RWPE1 (cell line): ENCODE results near the gene TBC1D21.

Source experiments
- CTCF ChIA-PET: fragments of 350-600 bp; sonication (Branson Sonifier 250); formaldehyde crosslinking; extraction: SDS; loops from one replicate; lab custom pipeline; 2021; lab: Yijun Ruan, JAX
- POLR2A ChIA-PET: fragments of 400-600 bp; formaldehyde crosslinking; extraction: SDS; loops from one replicate; lab custom pipeline; 2020; ENCODE audit warnings: antibody characterized with exemption; ENCODE audit not compliant: low non-redundant PET; lab: Yijun Ruan, JAX
- DNase-seq: peaks from one replicate; pipeline ENCODE4 v3.0.0; 2012; ENCODE audit warnings: low spot score
- H3K27ac ChIP-seq: fragments of 450-650 bp; 2 replicates; pipeline ENCODE4 v1.5.1; 2017
- TF ChIP-seq, protein P1 (sequence below): fragments of 450-650 bp; conservative IDR thresholded peaks from 2 replicates; pipeline ENCODE4 v1.5.1; 2017; ENCODE audit warnings: low read depth, mild to moderate bottlenecking

The TBC1D21 gene

DNA sequence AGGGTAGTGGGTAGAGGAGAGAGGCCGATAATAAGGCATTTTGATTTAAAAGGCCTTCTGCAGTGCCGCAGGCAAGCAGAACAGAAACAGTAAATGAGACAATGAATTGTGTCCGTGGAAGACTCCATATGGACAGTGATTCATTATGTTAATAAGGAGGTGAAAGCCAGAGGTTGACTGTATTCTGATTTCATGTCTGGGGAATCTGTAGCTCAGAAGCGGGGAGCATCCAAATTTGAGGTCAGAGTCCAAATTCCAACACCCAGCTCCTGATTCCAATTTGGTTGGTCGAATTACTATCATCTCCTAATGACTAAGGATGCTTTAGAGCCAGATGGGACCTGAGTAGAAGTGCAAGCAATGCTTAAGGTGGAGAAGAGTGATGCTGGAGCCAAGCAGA lies 1.0 kb upstream of the TBC1D21 start:
- H3K27ac ChIP-seq: no peak overlapping the region
- TF ChIP-seq, protein P1, sequence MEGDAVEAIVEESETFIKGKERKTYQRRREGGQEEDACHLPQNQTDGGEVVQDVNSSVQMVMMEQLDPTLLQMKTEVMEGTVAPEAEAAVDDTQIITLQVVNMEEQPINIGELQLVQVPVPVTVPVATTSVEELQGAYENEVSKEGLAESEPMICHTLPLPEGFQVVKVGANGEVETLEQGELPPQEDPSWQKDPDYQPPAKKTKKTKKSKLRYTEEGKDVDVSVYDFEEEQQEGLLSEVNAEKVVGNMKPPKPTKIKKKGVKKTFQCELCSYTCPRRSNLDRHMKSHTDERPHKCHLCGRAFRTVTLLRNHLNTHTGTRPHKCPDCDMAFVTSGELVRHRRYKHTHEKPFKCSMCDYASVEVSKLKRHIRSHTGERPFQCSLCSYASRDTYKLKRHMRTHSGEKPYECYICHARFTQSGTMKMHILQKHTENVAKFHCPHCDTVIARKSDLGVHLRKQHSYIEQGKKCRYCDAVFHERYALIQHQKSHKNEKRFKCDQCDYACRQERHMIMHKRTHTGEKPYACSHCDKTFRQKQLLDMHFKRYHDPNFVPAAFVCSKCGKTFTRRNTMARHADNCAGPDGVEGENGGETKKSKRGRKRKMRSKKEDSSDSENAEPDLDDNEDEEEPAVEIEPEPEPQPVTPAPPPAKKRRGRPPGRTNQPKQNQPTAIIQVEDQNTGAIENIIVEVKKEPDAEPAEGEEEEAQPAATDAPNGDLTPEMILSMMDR: no peak
- DNase-seq: no peak
- CTCF ChIA-PET: interaction anchor here (0.6 to 0.9 kb wide), 3 partner anchors 92 to 432 kb away, joined by 3 read pairs; no protein-coding TSS in a partner anchor
- POLR2A ChIA-PET: no interaction called here

GRCh38 chr15:73873889-73874511 lies 636 bp downstream of the TBC1D21 start:
- ChIA-PET POLR2A (no interaction called here), CTCF (interaction anchor here (0.7 to 1.8 kb wide), 13 partner anchors 16 to 426 kb away, joined by 3 to 10 read pairs (median 4); no protein-coding TSS in a partner anchor)
- DNase-seq: peak; percentile 60
- TF ChIP-seq, protein P1: peak; percentile 74
- H3K27ac ChIP-seq: no peak overlapping the region

GRCh38 chr15:73879426-73879825 lies 6.1 kb downstream of the TBC1D21 start:
- TF ChIP-seq, protein P1: no peak
- CTCF ChIA-PET: no interaction called here
- no peak overlapping the region for H3K27ac ChIP-seq
- POLR2A ChIA-PET: no interaction called here
- DNase-seq: no peak

DNA sequence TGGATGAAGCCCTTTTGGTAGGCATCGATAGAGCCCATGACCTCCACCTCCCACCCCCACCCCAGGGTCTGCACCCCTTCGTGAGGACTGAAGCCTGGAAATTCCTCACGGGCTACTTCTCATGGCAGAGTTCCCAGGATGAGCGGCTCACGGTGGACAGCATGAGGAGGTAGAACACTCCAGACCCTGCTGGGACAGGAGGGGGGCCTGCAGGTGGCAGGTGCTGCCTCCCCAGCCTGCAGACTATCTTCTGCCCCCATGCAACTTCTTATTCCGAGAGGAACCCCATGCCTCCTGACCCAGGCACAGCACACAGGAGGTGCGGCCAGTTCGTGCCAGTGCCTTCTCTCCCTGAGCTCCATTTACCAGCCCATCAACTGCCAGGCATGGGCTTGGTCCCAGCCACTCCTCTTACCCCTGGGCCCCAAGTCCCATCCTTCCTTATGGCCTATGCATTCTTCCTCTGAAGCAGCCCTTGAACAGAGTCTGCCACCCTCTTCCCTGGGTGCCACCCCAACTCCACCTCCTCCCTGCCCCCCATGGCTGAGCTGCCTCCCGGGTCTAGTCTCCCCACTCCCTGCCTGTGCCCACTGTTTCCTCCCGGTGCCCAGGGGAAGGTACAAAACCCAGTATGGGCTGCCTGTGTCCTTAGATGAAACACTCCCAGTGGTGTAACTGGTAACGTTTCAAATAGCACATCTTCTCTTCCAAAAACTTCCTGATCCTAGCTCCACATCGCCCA lies 8.4 kb downstream of the TBC1D21 start:
- POLR2A ChIA-PET: no interaction called here
- TF ChIP-seq, protein P1: no peak
- CTCF ChIA-PET: no interaction called here
- H3K27ac ChIP-seq: no peak overlapping the region
- no peak for DNase-seq

- POLR2A ChIA-PET: no interaction called here
- CTCF ChIA-PET: no interaction called here
- no peak overlapping the region for H3K27ac ChIP-seq
- TF ChIP-seq, protein P1: no peak
- DNase-seq: no peak
Measured at GRCh38 chr15:73882761-73883419, 9.5 kb downstream of the TBC1D21 start.

DNA sequence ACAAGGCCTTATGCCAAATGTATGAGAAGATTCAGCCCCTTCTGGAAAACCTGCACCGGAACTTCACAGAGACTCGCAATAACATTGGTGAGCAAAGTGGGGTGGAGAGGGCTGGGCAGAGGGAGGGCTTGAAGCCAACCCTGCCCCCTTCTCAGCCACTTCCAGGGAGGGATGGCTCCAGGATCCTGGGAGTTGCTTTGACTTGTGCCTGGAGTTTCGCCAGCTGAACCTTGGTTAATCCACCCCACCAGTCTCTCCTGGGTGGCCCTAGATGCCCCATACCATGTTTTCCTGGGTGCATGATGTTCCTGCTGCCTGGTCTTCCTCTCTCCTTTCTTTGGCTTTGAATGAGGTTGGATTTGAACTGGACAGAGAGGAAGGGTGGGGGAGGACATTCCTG lies 10.8 kb downstream of the TBC1D21 start:
- CTCF ChIA-PET: no interaction called here
- no peak for DNase-seq
- no peak overlapping the region for H3K27ac ChIP-seq
- TF ChIP-seq, protein P1: no peak
- POLR2A ChIA-PET: no interaction called here
